GM12878 (cell line): Measurements from ENCODE around the gene VPS16. TPM values are rescaled to one million over a fixed set of nuclear protein-coding genes. Genes with fewer than 3 reads are reported as not detected.

Source experiments
- ATAC-seq: fragments of 200-7000 bp; cut with Tn5 transposase; 3 replicates; pipeline ENCODE4 v1.9.1; 2020; ENCODE audit warnings: mild to moderate bottlenecking, moderate library complexity
- BruUV-seq: library from RNA; stranded (reverse); fragments of 400-500 nt; replicated peaks from 2 replicates; lab custom pipeline; 2021; lab: Mats Ljungman, UMichigan
- CTCF ChIA-PET: fragments of 300-600 bp; sonication (Branson Sonifier 250); formaldehyde crosslinking; extraction: SDS; loops from one replicate; lab custom pipeline; 2021; ENCODE audit warnings: inconsistent platforms; lab: Yijun Ruan, JAX
- POLR2A ChIA-PET: fragments of 350-600 bp; formaldehyde crosslinking; extraction: SDS; loops from one replicate; lab custom pipeline; 2021; ENCODE audit warnings: inconsistent platforms; lab: Charles Lee
- RAD21 ChIA-PET: fragments of 300-600 bp; sonication (Branson Sonifier 250); formaldehyde crosslinking; loops from one replicate; lab custom pipeline; 2023; ENCODE audit warnings: antibody characterized with exemption; ENCODE audit not compliant: unreplicated experiment; lab: Charles Lee
- SMC1A ChIA-PET: fragments of 300-600 bp; sonication (Branson Sonifier 250); formaldehyde crosslinking; loops from one replicate; lab custom pipeline; 2023; ENCODE audit not compliant: unreplicated experiment, uncharacterized antibody; lab: Charles Lee
- DNase-seq: peaks from one replicate; pipeline ENCODE4 v3.0.0-alpha.2; 2011; ENCODE audit warnings: low read depth, low spot score
- FAIRE-seq: peaks from 3 replicates; lab custom pipeline; 2011; peaks lifted over from hg19 to GRCh38; lab: Jason Lieb, UNC
- H2AFZ ChIP-seq: 2 replicates; pipeline ENCODE4 v1.6.0; 2011; ENCODE audit warnings: low read depth, low read length, control low read depth; ENCODE audit not compliant: control insufficient read depth
- H3K27ac ChIP-seq: 2 replicates; pipeline ENCODE4 v1.5.1; 2011; ENCODE audit warnings: control low read depth; ENCODE audit not compliant: control insufficient read depth, insufficient read depth
- H3K27me3 ChIP-seq, 2 experiments: replicated peaks in 1 of 2; 2 replicates each; pipeline versions ENCODE4 v1.6.0 to v1.6.1; 2011; ENCODE audit warnings: low read length in 1 of 2; ENCODE audit not compliant: control insufficient read depth in 2 of 2, insufficient read depth in 2 of 2
- H3K36me3 ChIP-seq, 2 experiments: 2 replicates each; pipeline ENCODE4 v1.5.1; 2011; ENCODE audit warnings: low read length in 1 of 2; ENCODE audit not compliant: control insufficient read depth in 2 of 2, insufficient read depth in 2 of 2
- H3K4me1 ChIP-seq: 2 replicates; pipeline ENCODE4 v1.6.1; 2011; ENCODE audit warnings: mild to moderate bottlenecking, low read length, moderate library complexity, mixed read lengths; ENCODE audit not compliant: control insufficient read depth, insufficient read depth
- H3K4me2 ChIP-seq: 2 replicates; pipeline ENCODE4 v1.6.0; 2011; ENCODE audit warnings: control low read depth; ENCODE audit not compliant: control insufficient read depth, insufficient read depth
- H3K4me3 ChIP-seq: fragments of 200-600 bp; sonication (generic); 2 replicates; pipeline ENCODE4 v1.5.1; 2016
- H3K79me2 ChIP-seq: 2 replicates; pipeline ENCODE4 v1.6.0; 2011; ENCODE audit warnings: low read length; ENCODE audit not compliant: control insufficient read depth, insufficient read depth
- H3K9ac ChIP-seq: 2 replicates; pipeline ENCODE4 v1.8.0; 2011; ENCODE audit warnings: low read length, control low read depth, mixed read lengths; ENCODE audit not compliant: control insufficient read depth, insufficient read depth
- H3K9me3 ChIP-seq: replicated peaks from 3 replicates; pipeline ENCODE4 v1.5.1; 2011; ENCODE audit warnings: mild to moderate bottlenecking, low read length; ENCODE audit not compliant: control insufficient read depth, insufficient read depth
- H4K20me1 ChIP-seq: 2 replicates; pipeline ENCODE4 v1.6.0; 2011; ENCODE audit not compliant: control insufficient read depth, insufficient read depth
- ATF7 ChIP-seq: fragments of 450-650 bp; IDR thresholded peaks from 2 replicates; pipeline ENCODE4 v1.6.1; 2016; ENCODE audit warnings: low read depth, mild to moderate bottlenecking
- FOS ChIP-seq: IDR thresholded peaks from 3 replicates; pipeline ENCODE4 v1.6.1; 2011; ENCODE audit warnings: borderline replicate concordance; ENCODE audit not compliant: insufficient read length; ENCODE audit errors: extremely low read depth
- IRF3 ChIP-seq: fragments of 450-650 bp; IDR thresholded peaks from 2 replicates; pipeline ENCODE4 v1.6.1; 2014; ENCODE audit warnings: mild to moderate bottlenecking
- MEF2A ChIP-seq: IDR thresholded peaks from 2 replicates; pipeline ENCODE4 v1.6.1; 2011; ENCODE audit warnings: low read depth, mild to moderate bottlenecking, low read length, moderate library complexity; ENCODE audit not compliant: insufficient read depth
- MLLT1 ChIP-seq: fragments of 450-650 bp; IDR thresholded peaks from 2 replicates; pipeline ENCODE4 v1.6.1; 2016; ENCODE audit warnings: mild to moderate bottlenecking
- MYB ChIP-seq: fragments of 150-350 bp; IDR thresholded peaks from 2 replicates; pipeline ENCODE4 v1.6.1; 2014; ENCODE audit warnings: mild to moderate bottlenecking, low read depth, low read length, borderline replicate concordance
- NBN ChIP-seq: fragments of 450-650 bp; IDR thresholded peaks from 2 replicates; pipeline ENCODE4 v1.6.1; 2016
- ZNF622 ChIP-seq: fragments of 450-650 bp; IDR thresholded peaks from 2 replicates; pipeline ENCODE4 v1.6.1; 2017; ENCODE audit warnings: mild to moderate bottlenecking, inconsistent platforms
- WGBS: methylation state at CpG from one replicate; pipeline ENCODE4 v1.1.6; 2016; ENCODE audit warnings: low lambda C conversion rate; ENCODE audit not compliant: insufficient replicate concordance, insufficient coverage; ENCODE audit errors: missing lambda C conversion rate; 5-methylcytosine and 5-hydroxymethylcytosine counted together
- in situ Hi-C: fragments of 300-500 bp; cut with MboI; formaldehyde crosslinking; loops from 9 replicates; pipeline ENCODE4 v1.14.3; 2018; ENCODE audit warnings: mixed read lengths
- intact Hi-C: fragments of 100-400 bp; cut with micrococcal nuclease; formaldehyde crosslinking; loops from one replicate; pipeline ENCODE4 v1.14.2; 2022; ENCODE audit not compliant: unreplicated experiment
- polyA plus RNA-seq, 11 experiments: library from polyadenylated mRNA; depleted of rRNA in 4 of 11; unstranded in 6 of 11; stranded (reverse) in 5 of 11; fragments of >200 nt; fragmentation: Nextera tagmentation in 4 of 11; fragmentation: Illumina TruSeq in 1 of 11; extraction: Ambion mirVana in 4 of 11; extraction: Trizol in 1 of 11; gene quantifications; 1 replicate in 1 of 11; 2 replicates in 10 of 11; pipeline versions ENCODE4 v1.2.1 to v1.2.3, GENCODE V29; 2011 to 2016; ENCODE audit warnings: inconsistent platforms in 2 of 11, missing spikeins in 2 of 11, low read depth in 1 of 11
- total RNA-seq, 4 experiments: library from RNA; depleted of rRNA in 3 of 4; stranded (reverse); fragments of >200 nt in 3 of 4; fragmentation: Illumina TruSeq in 1 of 4; extraction: Trizol in 1 of 4; gene quantifications; 2 replicates each; pipeline versions ENCODE4 v1.2.1 to v1.2.3, GENCODE V29; 2013 to 2021

The VPS16 gene
- total and polyA plus RNA-seq, 10 of the 15 experiments (the other 5 are each of a cell fraction or from before 2014, with no cell fraction given) = 8.4 to 37.5 (median 26.4) TPM

- TF ChIP-seq NBN (no peak), ATF7 (no peak), ZNF622 (no peak)
- TF ChIP-seq, all 136 proteins: peak for 0
These were observed 5.1 kb downstream of the VPS16 start (continued) for GRCh38 chr20:2845607-2846006.

GRCh38 chr20:2846698-2847097 lies 6.2 kb downstream of the VPS16 start:
- Histone ChIP-seq H3K27me3 (no peaks in the 10 kb centered on the region), H2AFZ (no peak overlapping the region), H3K4me1 (no peaks in the 10 kb centered on the region), H4K20me1 (no peaks in the 10 kb centered on the region), H3K36me3 (no peaks in the 10 kb centered on the region), H3K4me3 (no peak overlapping the region), H3K4me2 (no peak overlapping the region), H3K9me3 (no peaks in the 10 kb centered on the region), H3K27ac (no peak overlapping the region), H3K79me2 (no peaks in the 10 kb centered on the region), H3K9ac (no peak overlapping the region)
- FAIRE-seq (no peak), ATAC-seq (no peak), DNase-seq (no peak)
- ChIA-PET RAD21 (no interaction called here), POLR2A (no interaction called here), SMC1A (no interaction called here), CTCF (interaction anchor here (0.6 kb wide), 1 partner anchor 97 kb away, joined by 3 read pairs; no protein-coding TSS in a partner anchor)
- 96% methylated on average over 5 of the region's 5 CpGs for WGBS
- no TSS peak for BruUV-seq
- in situ Hi-C loops = no loop called here
- TF ChIP-seq MLLT1 (no peak), MEF2A (no peak), MYB (no peak), IRF3 (no peak), FOS (no peak)
- intact Hi-C loops = no loop called here
